ENCODE results near the gene LAPTM5.
"Not testable (repeated sequence)": the region's sequence is repeated elsewhere in the genome, so short reads cannot be mapped to it uniquely, and the experiment has no call there.

LAPTM5 gene

GRCh38 chr1:30768830-30769718 lies 11.5 kb upstream of the LAPTM5 start:
- no peak for DNase-seq

- DNase-seq = no peak
These were observed 10.7 kb upstream of the LAPTM5 start for GRCh38 chr1:30768159-30768829.

- not testable (repeated sequence) for DNase-seq
These were observed 9.4 kb upstream of the LAPTM5 start for GRCh38 chr1:30766948-30767347.

- DNase-seq = no peak
These were observed 8.2 kb upstream of the LAPTM5 start for GRCh38 chr1:30765556-30766434.

GRCh38 chr1:30764939-30765555 lies 7.5 kb upstream of the LAPTM5 start:
- DNase-seq = no peak

GRCh38 chr1:30764396-30764795 lies 6.8 kb upstream of the LAPTM5 start:
- DNase-seq = no peak

GRCh38 chr1:30763651-30764248 lies 6.2 kb upstream of the LAPTM5 start:
- DNase-seq = no peak

- DNase-seq = no peak
These were observed 5.5 kb upstream of the LAPTM5 start for GRCh38 chr1:30762930-30763650.

GRCh38 chr1:30762152-30762929 lies 4.8 kb upstream of the LAPTM5 start:
- no peak for DNase-seq

- DNase-seq = no peak
These were observed 4.0 kb upstream of the LAPTM5 start for GRCh38 chr1:30761381-30762151.

GRCh38 chr1:30760596-30761324 lies 3.2 kb upstream of the LAPTM5 start:
- no peak for DNase-seq

- no peak for DNase-seq
These were observed 2.2 kb upstream of the LAPTM5 start for GRCh38 chr1:30759718-30760281.

GRCh38 chr1:30758785-30759380 lies 1.3 kb upstream of the LAPTM5 start:
- no peak for DNase-seq

GRCh38 chr1:30758121-30758688 lies 631 bp upstream of the LAPTM5 start:
- no peak for DNase-seq

- DNase-seq = peak; percentile 53
These were observed 826 bp downstream of the LAPTM5 start for GRCh38 chr1:30756545-30757351.

- no peak for DNase-seq
These were observed 1.4 kb downstream of the LAPTM5 start for GRCh38 chr1:30756206-30756544.

- no peak for DNase-seq
These were observed 1.8 kb downstream of the LAPTM5 start for GRCh38 chr1:30755746-30756145.

All from 8988T (cell line).